Measurements from ENCODE around the gene LIMK2. TPM values are rescaled to one million over a fixed set of nuclear protein-coding genes. Genes with fewer than 3 reads are reported as not detected.
"Not testable (repeated sequence)": the region's sequence is repeated elsewhere in the genome, so short reads cannot be mapped to it uniquely, and the experiment has no call there.

LIMK2 gene
- 10 to 100 TPM; 27.9 to 31.4 (median 28.9) TPM for total RNA-seq (2021; fragmentation: NEBNext Ultra II Directional; extraction: Animal tissue kit (Norgen Biotek cat#: 25700))
- long read RNA-seq, transcript LIMK2-202 (15 exons, 3,462 nt), result major isoform, 10 of 22 reads
- long read RNA-seq, partial matches to known transcripts, result 2 of 22 reads
- long read RNA-seq, other reads (novel, unspliced or antisense), result 5 of 22 reads

DNA sequence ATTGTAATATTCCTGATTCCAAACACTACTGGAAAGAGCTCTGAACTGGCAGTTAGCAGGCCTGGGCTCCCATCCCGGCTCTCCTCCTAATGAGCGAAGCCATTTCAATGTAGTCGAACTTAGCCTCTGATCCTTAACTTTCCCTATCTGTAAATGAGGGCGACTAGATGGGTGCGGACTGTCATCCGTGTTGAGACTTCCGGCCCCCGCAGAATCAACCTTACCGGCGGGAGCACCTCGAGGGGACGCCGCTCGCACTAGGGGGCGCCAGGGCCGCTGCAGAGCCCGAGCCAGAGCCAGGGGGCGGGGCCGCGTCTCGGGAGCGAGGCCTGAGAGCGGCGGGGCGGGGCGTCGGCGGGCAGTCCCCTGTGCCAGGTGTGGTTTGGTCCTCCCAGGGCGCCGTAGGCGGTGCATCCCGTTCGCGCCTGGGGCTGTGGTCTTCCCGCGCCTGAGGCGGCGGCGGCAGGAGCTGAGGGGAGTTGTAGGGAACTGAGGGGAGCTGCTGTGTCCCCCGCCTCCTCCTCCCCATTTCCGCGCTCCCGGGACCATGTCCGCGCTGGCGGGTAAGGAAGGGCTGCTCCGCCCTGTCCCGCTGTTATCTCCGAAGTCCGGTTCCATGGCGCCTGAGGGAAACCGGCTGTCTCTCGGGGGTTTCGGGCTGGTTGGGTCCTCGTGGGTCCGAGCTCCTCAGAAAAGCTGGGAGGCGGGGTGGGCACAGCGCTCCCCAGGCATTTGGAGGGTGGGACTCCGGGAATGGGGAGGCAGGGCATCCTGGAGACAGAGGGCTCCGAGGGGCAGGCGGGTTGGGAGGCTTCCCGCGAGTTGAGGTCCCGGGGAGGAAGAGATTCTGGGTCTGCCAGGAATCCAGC lies at the start of gene LIMK2:
TSS of gene LIMK2 (plus strand) at position 437 of the 869 bp plus-strand sequence. CDS start at position 548, 111 bp downstream.
- TF ChIP-seq, protein P1, sequence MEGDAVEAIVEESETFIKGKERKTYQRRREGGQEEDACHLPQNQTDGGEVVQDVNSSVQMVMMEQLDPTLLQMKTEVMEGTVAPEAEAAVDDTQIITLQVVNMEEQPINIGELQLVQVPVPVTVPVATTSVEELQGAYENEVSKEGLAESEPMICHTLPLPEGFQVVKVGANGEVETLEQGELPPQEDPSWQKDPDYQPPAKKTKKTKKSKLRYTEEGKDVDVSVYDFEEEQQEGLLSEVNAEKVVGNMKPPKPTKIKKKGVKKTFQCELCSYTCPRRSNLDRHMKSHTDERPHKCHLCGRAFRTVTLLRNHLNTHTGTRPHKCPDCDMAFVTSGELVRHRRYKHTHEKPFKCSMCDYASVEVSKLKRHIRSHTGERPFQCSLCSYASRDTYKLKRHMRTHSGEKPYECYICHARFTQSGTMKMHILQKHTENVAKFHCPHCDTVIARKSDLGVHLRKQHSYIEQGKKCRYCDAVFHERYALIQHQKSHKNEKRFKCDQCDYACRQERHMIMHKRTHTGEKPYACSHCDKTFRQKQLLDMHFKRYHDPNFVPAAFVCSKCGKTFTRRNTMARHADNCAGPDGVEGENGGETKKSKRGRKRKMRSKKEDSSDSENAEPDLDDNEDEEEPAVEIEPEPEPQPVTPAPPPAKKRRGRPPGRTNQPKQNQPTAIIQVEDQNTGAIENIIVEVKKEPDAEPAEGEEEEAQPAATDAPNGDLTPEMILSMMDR (IDR thresholded peaks at IDR 0.05), result peak; percentile 88
- Mint-ChIP-seq H3K9me3 (no peaks in the 10 kb centered on the region), H3K27ac (peak within 1 kb of the TSS; percentile 68), H3K4me3 (peak within 1 kb of the TSS; percentile 90), H3K27me3 (ENCODE audit: insufficient read depth) (no peaks in the 10 kb centered on the region; the same call in 1 of the 2 replicates), H3K4me1 (ENCODE audit: low read depth) (peaks cover 28% of the 10 kb centered on the region), H3K36me3 (ENCODE audit: low read depth) (no peaks in the 10 kb centered on the region)
- peak; percentile 74 for DNase-seq

DNA sequence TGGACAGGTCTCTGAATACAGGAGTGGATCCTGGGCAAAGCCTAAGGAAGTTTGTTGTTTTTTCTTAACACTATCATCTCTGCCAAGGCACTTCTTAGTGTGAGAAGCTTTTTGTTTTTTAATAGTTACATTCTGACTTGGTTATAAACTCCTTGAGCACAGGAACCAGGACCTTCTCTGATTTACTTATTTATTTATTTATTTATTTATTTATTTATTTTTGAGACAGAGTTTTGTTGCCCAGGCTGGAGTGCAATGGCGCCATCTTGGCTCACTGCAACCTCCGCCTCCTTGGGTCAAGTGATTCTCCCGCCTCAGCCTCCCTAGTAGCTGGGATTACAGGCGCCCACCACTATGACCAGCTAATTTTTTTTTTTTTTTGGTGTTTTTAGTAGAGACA lies 41.1 kb upstream of the LIMK2 start:
- Mint-ChIP-seq H3K27ac (no peak overlapping the region), H3K4me1 (ENCODE audit: low read depth) (peaks cover 47% of the 10 kb centered on the region), H3K9me3 (no peaks in the 10 kb centered on the region), H3K36me3 (ENCODE audit: low read depth) (peaks cover 17% of the 10 kb centered on the region), H3K4me3 (no peak overlapping the region), H3K27me3 (ENCODE audit: insufficient read depth) (no peaks in the 10 kb centered on the region; the same call in none of the 2 replicates)
- TF ChIP-seq, protein P1 (IDR thresholded peaks at IDR 0.05), result 0 out of 2 replicates have a peak, but pooled peaks have one; percentile 8
- DNase-seq, result no peak

DNA sequence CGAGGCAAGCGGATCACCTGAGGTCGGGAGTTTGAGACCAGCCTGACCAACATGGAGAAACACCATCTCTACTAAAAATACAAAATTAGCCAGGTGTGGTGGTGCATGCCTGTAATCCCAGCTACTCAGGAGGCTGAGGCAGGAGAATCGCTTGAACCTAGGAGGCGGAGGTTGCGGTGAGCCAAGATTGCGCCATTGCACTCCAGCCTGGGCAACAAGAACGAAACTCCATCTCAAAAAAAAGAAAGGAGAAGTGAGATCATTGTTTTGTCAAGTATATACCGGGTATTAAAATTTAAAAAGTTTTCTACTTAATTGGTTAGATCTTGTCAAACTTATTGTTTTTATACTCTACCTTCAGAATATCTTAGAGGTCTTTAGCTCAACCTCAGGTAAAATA lies 40.4 kb upstream of the LIMK2 start:
- H3K9me3 Mint-ChIP-seq; DNase-seq; H3K4me3 Mint-ChIP-seq; H3K27me3 Mint-ChIP-seq (ENCODE audit: insufficient read depth): not testable (repeated sequence)
- Mint-ChIP-seq H3K27ac (peak overlapping the region; percentile 97), H3K36me3 (ENCODE audit: low read depth) (peaks cover 18% of the 10 kb centered on the region), H3K4me1 (ENCODE audit: low read depth) (peaks cover 51% of the 10 kb centered on the region)

DNA sequence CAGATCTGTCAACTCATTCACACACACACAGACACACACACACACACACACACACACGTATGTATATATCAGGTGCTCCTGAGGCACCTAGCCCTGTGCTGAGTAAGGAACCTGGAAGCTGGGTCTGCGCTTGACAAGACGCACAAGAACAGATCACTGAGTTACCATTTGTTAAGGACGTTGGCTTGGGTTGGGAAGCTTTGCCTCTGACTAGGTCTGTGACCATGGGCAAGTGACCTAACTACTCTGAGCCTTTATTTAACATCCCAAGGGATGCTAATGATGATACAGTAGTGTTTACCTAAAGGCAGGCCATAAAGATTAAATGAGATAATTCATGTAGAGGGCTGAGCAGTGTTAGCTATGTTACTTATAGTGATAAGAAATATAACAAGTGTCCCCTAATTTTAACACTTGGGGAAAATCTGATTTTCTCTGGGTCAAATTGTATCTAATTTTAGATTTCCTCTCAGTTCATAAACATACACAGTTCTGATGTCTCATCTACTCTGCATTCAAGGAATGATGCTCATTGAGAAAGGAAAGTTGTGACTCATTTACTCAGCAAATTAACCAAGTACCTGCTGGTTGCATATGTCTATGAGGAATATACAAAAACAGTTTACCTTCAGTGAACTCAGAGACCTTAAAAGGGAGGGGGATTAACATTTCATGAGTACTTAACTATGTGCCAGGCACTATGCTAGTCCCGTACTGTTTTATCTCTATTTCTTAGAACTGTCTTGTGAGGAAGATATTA lies 38.5 kb upstream of the LIMK2 start:
- Mint-ChIP-seq H3K4me1 (ENCODE audit: low read depth) (peaks cover 59% of the 10 kb centered on the region), H3K4me3 (peak overlapping the region; percentile 76), H3K36me3 (ENCODE audit: low read depth) (peaks cover 14% of the 10 kb centered on the region), H3K27ac (peak overlapping the region; percentile 97), H3K27me3 (ENCODE audit: insufficient read depth) (no peaks in the 10 kb centered on the region; the same call in 1 of the 2 replicates), H3K9me3 (no peaks in the 10 kb centered on the region)
- TF ChIP-seq, protein P1 (IDR thresholded peaks at IDR 0.05), result no peak
- peak; percentile 90 for DNase-seq

DNA sequence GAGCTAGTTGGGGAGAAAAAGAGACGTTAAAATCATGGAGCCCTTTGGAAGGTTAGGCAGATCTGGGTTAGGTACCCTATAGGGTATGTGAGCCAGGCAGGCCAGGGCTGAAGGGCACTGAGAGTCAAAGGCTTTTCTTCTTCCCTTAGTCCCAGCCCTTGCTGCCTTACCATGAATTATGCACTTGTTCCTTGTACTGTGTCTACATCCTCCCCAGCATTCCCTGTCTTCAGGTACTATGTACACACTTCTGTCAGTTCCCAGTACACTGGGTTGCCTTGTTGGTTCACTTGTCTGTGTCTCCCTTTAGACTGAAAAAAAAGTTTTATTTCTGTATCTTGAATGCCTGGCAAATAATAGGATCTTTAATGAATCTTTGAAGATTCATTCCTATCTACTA lies 35.2 kb upstream of the LIMK2 start:
- H3K36me3 Mint-ChIP-seq (ENCODE audit: low read depth), result peaks cover 12% of the 10 kb centered on the region
- H3K4me3 Mint-ChIP-seq, result peak overlapping the region; percentile 46
- peaks cover 59% of the 10 kb centered on the region for H3K4me1 Mint-ChIP-seq (ENCODE audit: low read depth)
- TF ChIP-seq, protein P1 (IDR thresholded peaks at IDR 0.05), result no peak
- peak overlapping the region; percentile 86 for H3K27ac Mint-ChIP-seq
- H3K27me3 Mint-ChIP-seq (ENCODE audit: insufficient read depth), result no peaks in the 10 kb centered on the region; the same call in 1 of the 2 replicates
- DNase-seq, result no peak
- no peaks in the 10 kb centered on the region for H3K9me3 Mint-ChIP-seq

Data from HFFc6 (cell line).